ENCODE results near the gene DUSP19.
"Not testable (repeated sequence)": the region's sequence is repeated elsewhere in the genome, so short reads cannot be mapped to it uniquely, and the experiment has no call there.

- TF ChIP-seq BHLHE40 (IDR thresholded peaks at IDR 0.05; ENCODE audit: borderline replicate concordance); LEF1 (IDR thresholded peaks at IDR 0.05; ENCODE audit: borderline replicate concordance); SUZ12 (IDR thresholded peaks at IDR 0.05); TARDBP (IDR thresholded peaks at IDR 0.05); FOXM1 (IDR thresholded peaks at IDR 0.05; ENCODE audit: borderline replicate concordance); FOXK2 (IDR thresholded peaks at IDR 0.05); ZNF384 (IDR thresholded peaks at IDR 0.05); ELF4 (IDR thresholded peaks at IDR 0.05); FOXA1 (IDR thresholded peaks at IDR 0.05); SP1 (IDR thresholded peaks at IDR 0.05); ARNT (IDR thresholded peaks at IDR 0.05): not testable (repeated sequence)
Measured at GRCh38 chr2:183043580-183043979, 35.0 kb upstream of the DUSP19 start.

Measured in HEK293T (cell line).